ENCODE measurements around the gene TMEM59L.
A peak's percentile ranks its signal among the peaks of the same experiment; 100 is the strongest.
"Not testable (repeated sequence)": the region's sequence is repeated elsewhere in the genome, so short reads cannot be mapped to it uniquely, and the experiment has no call there.

The TMEM59L gene

GRCh38 chr19:18594096-18594823 is 18.4 kb upstream of the TMEM59L start:
- DNase-seq (ENCODE audit: low spot score): peak; percentile 68

- no peak for DNase-seq (ENCODE audit: low spot score)
Measured at GRCh38 chr19:18594824-18595373, 17.8 kb upstream of the TMEM59L start.

- DNase-seq (ENCODE audit: low spot score): no peak
Measured at GRCh38 chr19:18595475-18595874, 17.2 kb upstream of the TMEM59L start.

GRCh38 chr19:18596752-18597157 is 15.9 kb upstream of the TMEM59L start:
- DNase-seq (ENCODE audit: low spot score): no peak

- no peak for DNase-seq (ENCODE audit: low spot score)
Measured at GRCh38 chr19:18597809-18598660, 14.6 kb upstream of the TMEM59L start.

GRCh38 chr19:18599485-18599884 is 13.2 kb upstream of the TMEM59L start:
- DNase-seq (ENCODE audit: low spot score): no peak

GRCh38 chr19:18600692-18601397 is 11.8 kb upstream of the TMEM59L start:
- not testable (repeated sequence) for DNase-seq (ENCODE audit: low spot score)

GRCh38 chr19:18601875-18602274 is 10.8 kb upstream of the TMEM59L start:
- DNase-seq (ENCODE audit: low spot score): no peak

- DNase-seq (ENCODE audit: low spot score): no peak
Measured at GRCh38 chr19:18603255-18603957, 9.3 kb upstream of the TMEM59L start.

- DNase-seq (ENCODE audit: low spot score): no peak
Measured at GRCh38 chr19:18603958-18604819, 8.5 kb upstream of the TMEM59L start.

- no peak for DNase-seq (ENCODE audit: low spot score)
Measured at GRCh38 chr19:18604820-18605159, 7.9 kb upstream of the TMEM59L start.

GRCh38 chr19:18605196-18605545 is 7.5 kb upstream of the TMEM59L start:
- no peak for DNase-seq (ENCODE audit: low spot score)

- no peak for DNase-seq (ENCODE audit: low spot score)
Measured at GRCh38 chr19:18605546-18606280, 7.0 kb upstream of the TMEM59L start.

- no peak for DNase-seq (ENCODE audit: low spot score)
Measured at GRCh38 chr19:18606281-18607225, 6.1 kb upstream of the TMEM59L start, which contains the start of gene CRLF1. Gene CRLF1, minus strand, starts transcription at chr19:18606799. Its CDS starts 143 bp downstream, at chr19:18606656.

GRCh38 chr19:18607226-18608101 is 5.2 kb upstream of the TMEM59L start:
- no peak for DNase-seq (ENCODE audit: low spot score)

- DNase-seq (ENCODE audit: low spot score): no peak
Measured at GRCh38 chr19:18608102-18608804, 4.4 kb upstream of the TMEM59L start.
